Epithelial cell of proximal tubule (primary cell): ENCODE measurements around the gene NRXN3. TPM values are rescaled to one million over a fixed set of nuclear protein-coding genes. Genes with fewer than 3 reads are reported as not detected.

Experiments used
- DNase-seq: peaks from one replicate; pipeline ENCODE4 v3.0.0-alpha.2; 2011; ENCODE audit warnings: low read depth
- H3K4me3 ChIP-seq: 2 replicates; pipeline ENCODE4 v1.5.1; 2011; ENCODE audit warnings: low read depth, mild to moderate bottlenecking, low read length
- total RNA-seq: library from RNA; depleted of rRNA; stranded (reverse); fragments of >200 nt; gene quantifications from 2 replicates; pipeline ENCODE4 v1.2.3, GENCODE V29; 2015
- TF ChIP-seq, protein P1 (sequence below): conservative IDR thresholded peaks from 2 replicates; pipeline ENCODE4 v1.5.1; 2012; ENCODE audit warnings: low read depth, mild to moderate bottlenecking, low read length

NRXN3 gene
- total RNA-seq, 1 donor from 2014 or later: 1.2 TPM

DNA sequence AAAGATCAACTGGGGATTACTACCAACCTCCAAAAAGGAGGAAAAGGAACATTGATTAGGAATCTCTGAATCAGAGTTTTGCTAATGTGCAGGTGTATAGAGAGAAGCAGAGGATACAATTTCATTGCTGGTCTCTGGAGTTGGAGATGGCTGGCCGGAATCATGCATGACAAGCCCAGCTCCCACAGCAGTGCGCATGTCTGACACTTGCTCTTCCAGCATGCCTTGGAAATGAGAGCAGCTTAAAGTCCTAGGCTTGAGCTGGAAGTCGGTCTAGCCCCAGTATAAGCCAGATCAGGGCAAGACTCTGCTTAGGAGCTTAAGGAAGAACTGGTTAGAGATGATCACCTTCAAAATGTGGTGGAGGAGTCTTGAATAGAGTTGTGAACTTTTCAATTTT lies 1298.3 kb downstream of the NRXN3 start:
- TF ChIP-seq, protein P1, sequence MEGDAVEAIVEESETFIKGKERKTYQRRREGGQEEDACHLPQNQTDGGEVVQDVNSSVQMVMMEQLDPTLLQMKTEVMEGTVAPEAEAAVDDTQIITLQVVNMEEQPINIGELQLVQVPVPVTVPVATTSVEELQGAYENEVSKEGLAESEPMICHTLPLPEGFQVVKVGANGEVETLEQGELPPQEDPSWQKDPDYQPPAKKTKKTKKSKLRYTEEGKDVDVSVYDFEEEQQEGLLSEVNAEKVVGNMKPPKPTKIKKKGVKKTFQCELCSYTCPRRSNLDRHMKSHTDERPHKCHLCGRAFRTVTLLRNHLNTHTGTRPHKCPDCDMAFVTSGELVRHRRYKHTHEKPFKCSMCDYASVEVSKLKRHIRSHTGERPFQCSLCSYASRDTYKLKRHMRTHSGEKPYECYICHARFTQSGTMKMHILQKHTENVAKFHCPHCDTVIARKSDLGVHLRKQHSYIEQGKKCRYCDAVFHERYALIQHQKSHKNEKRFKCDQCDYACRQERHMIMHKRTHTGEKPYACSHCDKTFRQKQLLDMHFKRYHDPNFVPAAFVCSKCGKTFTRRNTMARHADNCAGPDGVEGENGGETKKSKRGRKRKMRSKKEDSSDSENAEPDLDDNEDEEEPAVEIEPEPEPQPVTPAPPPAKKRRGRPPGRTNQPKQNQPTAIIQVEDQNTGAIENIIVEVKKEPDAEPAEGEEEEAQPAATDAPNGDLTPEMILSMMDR: no peak
- no peak overlapping the region for H3K4me3 ChIP-seq
- no peak for DNase-seq

DNA sequence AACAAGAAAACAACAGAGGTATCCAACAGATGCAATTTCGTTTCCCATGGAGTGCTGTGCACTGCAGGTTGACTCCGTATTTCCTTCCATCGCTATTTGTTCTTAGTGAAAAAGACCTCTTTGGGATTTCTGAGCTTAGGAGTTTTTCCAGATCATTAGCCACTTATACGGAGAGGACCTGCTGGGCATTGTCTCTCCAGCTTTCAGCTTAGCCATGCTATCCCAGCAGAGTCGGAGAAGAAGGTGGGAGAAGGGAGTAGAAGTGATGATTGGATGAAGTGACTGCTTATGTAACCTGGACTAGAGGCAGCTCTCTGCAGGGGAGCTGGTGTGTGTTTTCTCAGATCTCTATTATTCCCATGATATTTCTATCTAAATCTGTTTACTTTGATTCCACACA lies 1303.5 kb downstream of the NRXN3 start:
- H3K4me3 ChIP-seq: no peak overlapping the region
- TF ChIP-seq, protein P1: no peak
- no peak for DNase-seq

DNA sequence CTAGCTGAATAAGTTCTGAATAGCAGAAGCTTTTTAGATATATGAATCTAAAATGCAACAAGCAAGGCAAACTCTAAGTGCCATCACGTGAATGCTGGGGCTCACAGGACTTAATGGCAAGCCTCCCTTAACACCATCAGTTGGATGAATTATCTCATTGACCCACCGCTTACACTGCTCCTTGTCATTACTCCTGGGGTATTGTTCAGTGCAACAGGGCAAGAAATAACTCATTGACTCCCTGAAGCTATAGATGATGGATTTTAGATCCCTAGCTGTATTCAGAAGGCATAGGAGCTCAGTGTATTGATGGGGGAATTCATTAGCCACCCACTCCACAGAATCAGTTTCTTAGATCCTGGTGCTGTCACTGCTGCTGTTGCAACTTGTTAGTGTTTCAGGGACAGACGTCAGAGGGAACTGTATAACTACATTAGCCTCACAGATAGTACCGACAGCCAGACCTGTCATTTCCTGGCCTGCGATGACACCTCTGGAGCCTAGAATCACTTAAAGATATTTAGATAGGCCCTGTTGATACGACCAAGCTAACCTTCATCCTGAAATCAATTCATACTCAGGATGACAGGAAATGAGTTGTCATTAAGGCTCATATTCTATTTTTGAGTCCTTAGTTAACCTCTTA lies 1305.8 kb downstream of the NRXN3 start:
- H3K4me3 ChIP-seq: no peak overlapping the region
- no peak for DNase-seq
- TF ChIP-seq, protein P1: no peak

DNA sequence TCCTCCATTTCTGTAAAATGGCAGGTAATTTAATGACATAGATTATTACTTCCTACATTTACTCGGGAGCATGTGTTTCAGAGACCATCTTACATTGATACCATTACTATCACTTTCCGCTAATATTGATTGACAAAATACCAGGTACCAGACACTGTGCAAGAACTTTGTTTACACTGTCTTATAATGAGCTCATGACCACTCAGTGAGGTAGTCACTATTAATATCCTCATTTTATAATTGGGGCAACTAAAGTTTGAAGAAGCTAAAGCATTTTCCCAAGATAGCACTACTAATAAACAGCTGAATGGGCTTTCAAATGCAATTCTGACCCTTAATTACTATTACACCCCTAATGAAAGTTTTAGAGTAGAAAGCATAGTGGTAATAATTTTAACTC lies 1306.4 kb downstream of the NRXN3 start:
- no peak overlapping the region for H3K4me3 ChIP-seq
- TF ChIP-seq, protein P1: no peak
- DNase-seq: no peak

DNA sequence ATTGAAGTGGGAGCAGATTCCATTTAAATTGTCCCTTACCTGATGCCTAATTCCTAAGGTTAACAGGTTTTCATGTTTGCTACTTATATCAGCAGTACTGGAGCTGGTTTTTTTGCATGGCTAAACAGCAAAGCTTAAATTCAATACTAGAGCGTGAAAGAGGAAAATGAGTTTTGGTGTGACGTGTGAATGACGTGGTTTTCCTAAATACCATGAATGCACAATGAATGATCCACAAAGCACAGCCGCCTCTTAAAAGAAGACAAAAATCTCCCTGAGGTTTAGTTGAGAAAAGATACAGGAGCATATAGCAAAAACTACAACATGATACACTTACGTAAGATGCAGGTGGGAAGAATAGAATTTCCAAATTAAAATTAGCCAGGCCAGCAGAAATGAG lies 1310.0 kb downstream of the NRXN3 start:
- TF ChIP-seq, protein P1: no peak
- no peak for DNase-seq
- H3K4me3 ChIP-seq: no peak overlapping the region

DNA sequence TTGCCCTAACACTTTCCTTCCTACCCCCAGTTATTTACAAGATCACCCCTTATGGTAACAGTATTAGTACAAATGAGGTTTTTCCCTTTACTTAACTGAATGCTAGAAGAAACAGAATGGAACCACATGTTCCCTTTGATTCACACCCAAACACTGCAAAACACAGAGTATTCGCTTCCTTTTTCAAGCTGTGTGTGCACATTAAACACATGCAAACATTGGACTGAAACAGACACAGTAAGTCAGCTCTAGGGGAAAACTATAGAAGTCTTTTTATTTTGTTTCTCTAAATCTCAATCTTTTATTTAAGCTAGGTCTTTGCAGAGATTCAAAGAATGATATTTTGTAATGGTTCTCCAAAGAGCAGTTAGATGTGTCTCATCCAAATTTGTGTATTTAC lies 1312.7 kb downstream of the NRXN3 start:
- H3K4me3 ChIP-seq: no peak overlapping the region
- TF ChIP-seq, protein P1: no peak
- no peak for DNase-seq
